ENCODE measurements around the gene PPP1R13B.

- no peak for TF ChIP-seq CTCF (IDR thresholded peaks at IDR 0.05)
- TF ChIP-seq POLR2A (IDR thresholded peaks at IDR 0.05), result no peak
Observed at GRCh38 chr14:103854822-103855733, 7.7 kb upstream of the PPP1R13B start.

Measured in adrenal gland (tissue), 5 donors.